ENCODE data around the gene UCHL5.

GRCh38 chr1:193058529-193059281 lies 455 bp downstream of the UCHL5 start:
- no peak for TF ChIP-seq CTCF (IDR thresholded peaks at IDR 0.05)
- no peak for TF ChIP-seq ZFX (IDR thresholded peaks at IDR 0.05; ENCODE audit: borderline replicate concordance)
